HepG2 (cell line): ENCODE results near the gene GARS1.

ENCODE experiments used
- BCLAF1 ChIP-seq: fragments of 450-650 bp; IDR thresholded peaks from 2 replicates; pipeline ENCODE4 v1.6.1; 2017; ENCODE audit warnings: mild to moderate bottlenecking
- DNMT1 ChIP-seq: sonication (generic); formaldehyde crosslinking; IDR thresholded peaks from 2 replicates; pipeline ENCODE4 v1.5.1; 2020; ENCODE audit warnings: mild to moderate bottlenecking, missing genetic modification reagents
- EZH2 ChIP-seq: conservative IDR thresholded peaks from 2 replicates; pipeline ENCODE4 v1.6.1; 2012; ENCODE audit warnings: mild to moderate bottlenecking, low read depth, low read length, moderate library complexity
- KDM4B ChIP-seq: sonication (generic); formaldehyde crosslinking; IDR thresholded peaks from 2 replicates; pipeline ENCODE4 v1.4.0; 2020; ENCODE audit warnings: missing genetic modification reagents
- TF ChIP-seq, protein P1 (sequence below): sonication (generic); formaldehyde crosslinking; IDR thresholded peaks from 2 replicates; pipeline ENCODE4 v1.4.0; 2020; ENCODE audit warnings: mild to moderate bottlenecking, missing genetic modification reagents, borderline replicate concordance

DNA sequence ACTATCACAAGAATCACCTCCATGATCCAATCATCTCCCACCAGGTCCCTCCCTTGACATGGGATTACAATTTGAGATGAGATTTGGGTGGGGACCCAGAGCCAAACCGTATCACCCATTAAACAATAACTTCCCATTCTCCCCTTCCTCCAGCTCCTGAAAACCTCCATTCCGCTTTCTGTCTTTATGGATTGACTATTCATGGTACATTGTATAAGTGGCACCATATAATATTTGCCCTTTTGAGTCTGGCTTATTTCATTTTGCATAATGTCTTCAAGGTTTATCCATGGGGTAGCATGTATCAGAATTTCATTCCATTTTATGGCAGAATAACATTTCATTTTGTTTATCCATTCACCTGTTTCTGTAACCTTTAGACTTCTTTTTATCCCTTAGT lies 39.2 kb upstream of the GARS1 start:
- TF ChIP-seq DNMT1 = no peak
- TF ChIP-seq KDM4B (CRISPR knock-in tag) = no peak
- TF ChIP-seq, protein P1, sequence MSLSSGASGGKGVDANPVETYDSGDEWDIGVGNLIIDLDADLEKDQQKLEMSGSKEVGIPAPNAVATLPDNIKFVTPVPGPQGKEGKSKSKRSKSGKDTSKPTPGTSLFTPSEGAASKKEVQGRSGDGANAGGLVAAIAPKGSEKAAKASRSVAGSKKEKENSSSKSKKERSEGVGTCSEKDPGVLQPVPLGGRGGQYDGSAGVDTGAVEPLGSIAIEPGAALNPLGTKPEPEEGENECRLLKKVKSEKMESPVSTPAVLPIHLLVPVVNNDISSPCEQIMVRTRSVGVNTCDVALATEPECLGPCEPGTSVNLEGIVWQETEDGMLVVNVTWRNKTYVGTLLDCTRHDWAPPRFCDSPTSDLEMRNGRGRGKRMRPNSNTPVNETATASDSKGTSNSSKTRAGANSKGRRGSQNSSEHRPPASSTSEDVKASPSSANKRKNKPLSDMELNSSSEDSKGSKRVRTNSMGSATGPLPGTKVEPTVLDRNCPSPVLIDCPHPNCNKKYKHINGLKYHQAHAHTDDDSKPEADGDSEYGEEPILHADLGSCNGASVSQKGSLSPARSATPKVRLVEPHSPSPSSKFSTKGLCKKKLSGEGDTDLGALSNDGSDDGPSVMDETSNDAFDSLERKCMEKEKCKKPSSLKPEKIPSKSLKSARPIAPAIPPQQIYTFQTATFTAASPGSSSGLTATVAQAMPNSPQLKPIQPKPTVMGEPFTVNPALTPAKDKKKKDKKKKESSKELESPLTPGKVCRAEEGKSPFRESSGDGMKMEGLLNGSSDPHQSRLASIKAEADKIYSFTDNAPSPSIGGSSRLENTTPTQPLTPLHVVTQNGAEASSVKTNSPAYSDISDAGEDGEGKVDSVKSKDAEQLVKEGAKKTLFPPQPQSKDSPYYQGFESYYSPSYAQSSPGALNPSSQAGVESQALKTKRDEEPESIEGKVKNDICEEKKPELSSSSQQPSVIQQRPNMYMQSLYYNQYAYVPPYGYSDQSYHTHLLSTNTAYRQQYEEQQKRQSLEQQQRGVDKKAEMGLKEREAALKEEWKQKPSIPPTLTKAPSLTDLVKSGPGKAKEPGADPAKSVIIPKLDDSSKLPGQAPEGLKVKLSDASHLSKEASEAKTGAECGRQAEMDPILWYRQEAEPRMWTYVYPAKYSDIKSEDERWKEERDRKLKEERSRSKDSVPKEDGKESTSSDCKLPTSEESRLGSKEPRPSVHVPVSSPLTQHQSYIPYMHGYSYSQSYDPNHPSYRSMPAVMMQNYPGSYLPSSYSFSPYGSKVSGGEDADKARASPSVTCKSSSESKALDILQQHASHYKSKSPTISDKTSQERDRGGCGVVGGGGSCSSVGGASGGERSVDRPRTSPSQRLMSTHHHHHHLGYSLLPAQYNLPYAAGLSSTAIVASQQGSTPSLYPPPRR = no peak
- no peak for TF ChIP-seq BCLAF1
- no peak for TF ChIP-seq EZH2
